PC-3 (cell line): Measurements from ENCODE around the gene ZBTB21. TPM values are rescaled to one million over a fixed set of nuclear protein-coding genes. Genes with fewer than 3 reads are reported as not detected.

Experiments
- ATAC-seq: fragments of 200-7000 bp; cut with Tn5 transposase; 2 replicates; pipeline ENCODE4 v1.9.1; 2020; ENCODE audit warnings: mild to moderate bottlenecking, moderate library complexity
- BruUV-seq: library from RNA; stranded (reverse); fragments of 400-500 nt; replicated peaks from 2 replicates; lab custom pipeline; 2021; lab: Mats Ljungman, UMichigan
- CTCF ChIA-PET: fragments of 300-600 bp; sonication (Branson Sonifier 250); formaldehyde crosslinking; loops from one replicate; lab custom pipeline; 2022; ENCODE audit warnings: antibody characterized with exemption; lab: Charles Lee
- POLR2A ChIA-PET: fragments of 300-600 bp; sonication (Branson Sonifier 250); formaldehyde crosslinking; loops from one replicate; lab custom pipeline; 2022; ENCODE audit warnings: antibody characterized with exemption; ENCODE audit not compliant: unreplicated experiment; lab: Charles Lee
- DNase-seq: peaks from one replicate; pipeline ENCODE4 v3.0.0-alpha.2; 2015
- H2AFZ ChIP-seq: fragments of 300-600 bp; sonication (generic); 2 replicates; pipeline ENCODE4 v1.6.0; 2016; ENCODE audit warnings: antibody characterized with exemption, low read length
- H3F3A ChIP-seq: fragments of 300-600 bp; sonication (generic); one replicate; pipeline ENCODE4 v1.6.0; 2017; ENCODE audit warnings: antibody characterized with exemption, low read length, control low read depth, mild to moderate bottlenecking; ENCODE audit not compliant: unreplicated experiment
- H3K27ac ChIP-seq: fragments of 300-600 bp; sonication (generic); 2 replicates; pipeline ENCODE4 v1.5.1; 2016; ENCODE audit warnings: mild to moderate bottlenecking, low read length
- H3K27me3 ChIP-seq: fragments of 300-600 bp; sonication (generic); 2 replicates; pipeline ENCODE4 v1.6.1; 2016; ENCODE audit warnings: low read length, mixed read lengths
- H3K36me3 ChIP-seq: fragments of 300-600 bp; sonication (generic); 2 replicates; pipeline ENCODE4 v1.6.1; 2016; ENCODE audit warnings: low read depth, mixed run types, low read length, mixed read lengths
- H3K4me1 ChIP-seq: fragments of 300-600 bp; sonication (generic); 2 replicates; pipeline ENCODE4 v1.5.1; 2016; ENCODE audit warnings: low read length; ENCODE audit not compliant: insufficient read depth
- H3K4me2 ChIP-seq: fragments of 300-600 bp; sonication (generic); 2 replicates; pipeline ENCODE4 v1.6.0; 2016; ENCODE audit warnings: low read length
- H3K4me3 ChIP-seq: fragments of 300-600 bp; sonication (generic); 2 replicates; pipeline ENCODE4 v1.5.1; 2016; ENCODE audit warnings: mild to moderate bottlenecking, low read length, mixed read lengths
- H3K79me2 ChIP-seq: fragments of 300-600 bp; sonication (generic); 2 replicates; pipeline ENCODE4 v1.6.1; 2017; ENCODE audit warnings: low read length, mixed read lengths
- H3K9ac ChIP-seq: fragments of 300-600 bp; sonication (generic); 2 replicates; pipeline ENCODE4 v1.6.0; 2016; ENCODE audit warnings: mild to moderate bottlenecking, low read length
- H3K9me2 ChIP-seq: fragments of 300-600 bp; sonication (generic); replicated peaks from 2 replicates; pipeline ENCODE4 v1.6.1; 2016; ENCODE audit warnings: mixed run types, low read length, mixed read lengths
- H3K9me3 ChIP-seq: fragments of 300-600 bp; sonication (generic); 2 replicates; pipeline ENCODE4 v1.6.1; 2016; ENCODE audit warnings: low read length, mixed read lengths
- H4K20me1 ChIP-seq: fragments of 300-600 bp; sonication (generic); 2 replicates; pipeline ENCODE4 v1.6.1; 2016; ENCODE audit warnings: low read length, mixed read lengths
- CTCF ChIP-seq: fragments of 300-600 bp; sonication (generic); conservative IDR thresholded peaks from 2 replicates; pipeline ENCODE4 v1.5.1; 2017; ENCODE audit warnings: antibody characterized with exemption, low read depth, mild to moderate bottlenecking, low read length
- EZH2 ChIP-seq: fragments of 300-600 bp; sonication (generic); IDR thresholded peaks from one replicate; pipeline ENCODE4 v1.6.1; 2017; ENCODE audit warnings: antibody characterized with exemption, mild to moderate bottlenecking, low read length; ENCODE audit not compliant: unreplicated experiment
- EZH2phosphoT487 ChIP-seq: fragments of 300-600 bp; sonication (generic); IDR thresholded peaks from 2 replicates; pipeline ENCODE4 v1.6.1; 2018; ENCODE audit warnings: mild to moderate bottlenecking, antibody characterized with exemption, low read length, borderline replicate concordance
- intact Hi-C: fragments of 100-400 bp; cut with micrococcal nuclease; formaldehyde crosslinking; loops from 2 replicates; pipeline ENCODE4 v1.9.0; 2023
- total RNA-seq: library from RNA; depleted of rRNA; stranded (reverse); fragments of >200 nt; gene quantifications from 2 replicates; pipeline ENCODE4 v1.2.3, GENCODE V29; 2014

Gene ZBTB21
- total RNA-seq, 1 experiment from 2014 or later = 8.1 TPM

DNA sequence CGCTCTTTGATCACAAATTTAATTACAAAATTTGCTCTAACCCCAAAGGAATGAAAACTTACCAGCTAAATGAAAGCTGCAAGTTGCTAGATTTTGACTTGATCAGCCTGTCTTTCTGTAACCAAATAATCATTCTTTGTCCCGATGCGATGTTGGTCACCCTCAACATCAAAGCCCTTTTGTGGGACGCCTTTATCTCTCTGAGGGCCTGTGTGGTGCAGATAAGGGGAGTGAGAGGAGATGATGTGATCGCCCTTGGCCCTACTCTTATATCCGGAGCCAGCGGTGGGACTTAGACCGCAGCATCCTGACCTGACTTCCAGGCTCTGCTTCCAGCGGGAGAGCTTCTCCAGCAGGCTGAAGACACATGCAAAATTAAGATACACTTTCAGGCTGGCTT lies 41.6 kb upstream of the ZBTB21 start:
- ChIA-PET POLR2A (no interaction called here), CTCF (interaction anchor here (0.6 kb wide), 1 partner anchor 12 kb away, joined by 3 read pairs; no protein-coding TSS in a partner anchor)
- Histone ChIP-seq H3F3A (no peaks in the 10 kb centered on the region), H3K79me2 (no peaks in the 10 kb centered on the region), H3K36me3 (no peaks in the 10 kb centered on the region), H3K9me3 (no peaks in the 10 kb centered on the region), H3K4me3 (no peak overlapping the region), H3K4me1 (peaks cover 20% of the 10 kb centered on the region), H3K4me2 (no peak overlapping the region), H3K9ac (no peak overlapping the region), H3K27ac (no peak overlapping the region), H4K20me1 (no peaks in the 10 kb centered on the region), H3K27me3 (no peaks in the 10 kb centered on the region), H3K9me2 (no peaks in the 10 kb centered on the region), H2AFZ (no peak overlapping the region)
- TF ChIP-seq EZH2phosphoT487 = no peak
- ATAC-seq = no peak
- no TSS peak for BruUV-seq
- DNase-seq = no peak
- intact Hi-C loops = no loop called here

GRCh38 chr21:42049578-42050430 lies 39.6 kb upstream of the ZBTB21 start:
- no peak for ATAC-seq
- Histone ChIP-seq H3K4me1 (peaks cover 8% of the 10 kb centered on the region), H3K9ac (no peak overlapping the region), H3K9me2 (no peaks in the 10 kb centered on the region), H2AFZ (no peak overlapping the region), H3F3A (no peaks in the 10 kb centered on the region), H3K27me3 (no peaks in the 10 kb centered on the region), H4K20me1 (no peaks in the 10 kb centered on the region), H3K9me3 (no peaks in the 10 kb centered on the region), H3K27ac (no peak overlapping the region), H3K36me3 (no peaks in the 10 kb centered on the region), H3K4me3 (no peak overlapping the region), H3K79me2 (no peaks in the 10 kb centered on the region), H3K4me2 (no peak overlapping the region)
- ChIA-PET POLR2A (no interaction called here), CTCF (no interaction called here)
- no TSS peak for BruUV-seq
- TF ChIP-seq EZH2phosphoT487 (no peak), CTCF (no peak), EZH2 (no peak)
- intact Hi-C loops = no loop called here
- no peak for DNase-seq

GRCh38 chr21:42048870-42049577 lies 38.9 kb upstream of the ZBTB21 start:
- intact Hi-C loops = no loop called here
- TF ChIP-seq EZH2 (no peak), CTCF (no peak), EZH2phosphoT487 (no peak)
- no peaks in the 10 kb centered on the region for H4K20me1 ChIP-seq
- no peaks in the 10 kb centered on the region for H3K9me3 ChIP-seq
- no peak overlapping the region for H3K4me3 ChIP-seq
- H2AFZ ChIP-seq = no peak overlapping the region
- H3K4me2 ChIP-seq = no peak overlapping the region
- no peak overlapping the region for H3K9ac ChIP-seq
- no peak overlapping the region for H3K27ac ChIP-seq
- no peaks in the 10 kb centered on the region for H3K27me3 ChIP-seq
- H3K79me2 ChIP-seq = no peaks in the 10 kb centered on the region
- no peaks in the 10 kb centered on the region for H3K36me3 ChIP-seq
- no peaks in the 10 kb centered on the region for H3K9me2 ChIP-seq
- H3K4me1 ChIP-seq = peaks cover 8% of the 10 kb centered on the region
- DNase-seq = no peak
- H3F3A ChIP-seq = no peaks in the 10 kb centered on the region
- POLR2A ChIA-PET = no interaction called here
- no TSS peak for BruUV-seq
- CTCF ChIA-PET = interaction anchor here (0.6 kb wide), 1 partner anchor 99 kb away, joined by 3 read pairs; no protein-coding TSS in a partner anchor
- no peak for ATAC-seq
